ENCODE measurements around the gene BAIAP2. TPM values are rescaled to one million over a fixed set of nuclear protein-coding genes. Genes with fewer than 3 reads are reported as not detected.

BAIAP2 gene, protein sequence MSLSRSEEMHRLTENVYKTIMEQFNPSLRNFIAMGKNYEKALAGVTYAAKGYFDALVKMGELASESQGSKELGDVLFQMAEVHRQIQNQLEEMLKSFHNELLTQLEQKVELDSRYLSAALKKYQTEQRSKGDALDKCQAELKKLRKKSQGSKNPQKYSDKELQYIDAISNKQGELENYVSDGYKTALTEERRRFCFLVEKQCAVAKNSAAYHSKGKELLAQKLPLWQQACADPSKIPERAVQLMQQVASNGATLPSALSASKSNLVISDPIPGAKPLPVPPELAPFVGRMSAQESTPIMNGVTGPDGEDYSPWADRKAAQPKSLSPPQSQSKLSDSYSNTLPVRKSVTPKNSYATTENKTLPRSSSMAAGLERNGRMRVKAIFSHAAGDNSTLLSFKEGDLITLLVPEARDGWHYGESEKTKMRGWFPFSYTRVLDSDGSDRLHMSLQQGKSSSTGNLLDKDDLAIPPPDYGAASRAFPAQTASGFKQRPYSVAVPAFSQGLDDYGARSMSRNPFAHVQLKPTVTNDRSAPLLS
- 7.3 TPM for total RNA-seq

DNA sequence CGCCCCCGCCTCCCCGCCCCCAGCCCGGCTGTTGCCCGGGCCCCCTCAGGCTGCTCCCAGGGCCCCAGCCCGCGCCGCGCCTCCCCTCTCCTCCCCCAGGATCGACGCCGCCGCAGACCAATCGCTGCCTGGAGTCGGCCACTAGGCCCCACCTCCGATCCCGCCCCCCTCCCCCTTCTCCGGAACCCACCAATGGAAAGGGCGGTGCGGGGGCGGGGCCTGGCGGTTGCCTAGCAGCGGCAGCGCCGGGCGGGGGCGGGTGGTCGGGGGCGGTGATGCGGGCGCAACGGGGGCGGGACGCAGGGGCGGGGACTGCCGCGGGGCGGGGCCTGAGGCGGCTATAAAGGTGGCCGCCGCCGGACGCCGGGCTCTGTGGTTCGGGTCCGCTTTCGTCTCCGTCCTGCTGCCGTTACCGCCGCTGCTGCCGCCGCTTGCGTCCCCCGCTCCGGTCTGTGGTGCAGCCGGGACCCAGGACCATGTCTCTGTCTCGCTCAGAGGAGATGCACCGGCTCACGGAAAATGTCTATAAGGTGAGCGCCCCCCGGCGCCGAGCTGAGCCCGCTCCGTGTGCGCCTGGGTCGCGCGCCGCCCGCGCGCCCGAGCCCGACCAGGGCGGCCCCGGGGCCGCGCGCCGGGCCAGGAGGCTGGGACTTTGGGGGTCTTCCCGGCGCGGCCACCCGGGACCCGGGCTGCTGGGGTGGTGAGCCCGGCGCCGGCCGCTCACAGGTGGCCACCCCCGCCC, at the start of gene BAIAP2:
BAIAP2 (plus strand) TSS at position 373 of the 742 bp plus-strand sequence; CDS start at position 477, 104 bp downstream.
- no peak within 1 kb of the TSS for H3K27ac ChIP-seq (ENCODE audit: low read depth, low read length)
- peak within 1 kb of the TSS; percentile 62 to 76 (median 72) for H3K4me3 ChIP-seq (ENCODE audit: low read length in 3 of 3)
- peaks cover 1 to 34% (median 7%) of the 10 kb centered on the region in 3 donors for H3K27me3 ChIP-seq (ENCODE audit: control insufficient read depth in 3 of 3, insufficient read depth in 3 of 3, low read length in 3 of 3)
- H3K9ac ChIP-seq (ENCODE audit: low read depth in 1 of 3, low read length in 3 of 3) = peak within 1 kb of the TSS; percentile 33 to 57 (median 38)
- H3K4me1 ChIP-seq (ENCODE audit: control insufficient read depth in 3 of 3, insufficient read depth in 3 of 3, low read length in 3 of 3) = peaks cover 36 to 65% (median 61%) of the 10 kb centered on the region in 3 donors
- no peaks in the 10 kb centered on the region for H3K9me3 ChIP-seq (ENCODE audit: control insufficient read depth in 3 of 3, low read length in 3 of 3)
- no peaks in the 10 kb centered on the region for H3K36me3 ChIP-seq (ENCODE audit: control insufficient read depth in 3 of 3, insufficient read depth in 3 of 3, low read length in 3 of 3)

DNA sequence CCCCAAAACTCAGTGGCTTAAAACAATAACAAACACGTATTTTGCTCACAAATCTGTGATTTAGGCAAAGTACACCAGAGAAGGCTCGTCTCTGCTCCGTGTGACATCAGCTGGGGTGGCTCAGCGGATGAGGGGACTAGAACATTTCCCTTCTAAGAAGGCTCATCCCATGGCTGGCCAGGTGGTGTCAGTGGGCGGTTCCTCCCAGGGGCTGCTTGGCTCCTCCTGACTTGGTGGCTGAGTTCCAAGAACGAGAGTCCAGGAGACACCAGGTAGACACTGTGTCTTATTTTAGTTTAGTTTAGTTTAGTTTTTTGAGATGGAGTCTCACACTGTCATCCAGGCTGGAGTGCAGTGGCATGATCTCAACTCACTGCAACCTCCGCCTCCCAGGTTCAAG, 48.9 kb upstream of the BAIAP2 start:
- no peak overlapping the region for H3K9ac ChIP-seq (ENCODE audit: low read depth in 1 of 3, low read length in 3 of 3)
- no peaks in the 10 kb centered on the region for H3K9me3 ChIP-seq (ENCODE audit: control insufficient read depth in 3 of 3, low read length in 3 of 3)
- H3K36me3 ChIP-seq (ENCODE audit: control insufficient read depth in 3 of 3, insufficient read depth in 3 of 3, low read length in 3 of 3) = no peaks in the 10 kb centered on the region
- peaks cover 0 to 10% (median 0%) of the 10 kb centered on the region in 3 donors for H3K27me3 ChIP-seq (ENCODE audit: control insufficient read depth in 3 of 3, insufficient read depth in 3 of 3, low read length in 3 of 3)
- H3K4me1 ChIP-seq (ENCODE audit: control insufficient read depth in 3 of 3, insufficient read depth in 3 of 3, low read length in 3 of 3) = peaks cover 11 to 30% (median 19%) of the 10 kb centered on the region in 3 donors
- H3K4me3 ChIP-seq (ENCODE audit: low read length in 3 of 3) = no peak overlapping the region
- no peak overlapping the region for H3K27ac ChIP-seq (ENCODE audit: low read depth, low read length)

DNA sequence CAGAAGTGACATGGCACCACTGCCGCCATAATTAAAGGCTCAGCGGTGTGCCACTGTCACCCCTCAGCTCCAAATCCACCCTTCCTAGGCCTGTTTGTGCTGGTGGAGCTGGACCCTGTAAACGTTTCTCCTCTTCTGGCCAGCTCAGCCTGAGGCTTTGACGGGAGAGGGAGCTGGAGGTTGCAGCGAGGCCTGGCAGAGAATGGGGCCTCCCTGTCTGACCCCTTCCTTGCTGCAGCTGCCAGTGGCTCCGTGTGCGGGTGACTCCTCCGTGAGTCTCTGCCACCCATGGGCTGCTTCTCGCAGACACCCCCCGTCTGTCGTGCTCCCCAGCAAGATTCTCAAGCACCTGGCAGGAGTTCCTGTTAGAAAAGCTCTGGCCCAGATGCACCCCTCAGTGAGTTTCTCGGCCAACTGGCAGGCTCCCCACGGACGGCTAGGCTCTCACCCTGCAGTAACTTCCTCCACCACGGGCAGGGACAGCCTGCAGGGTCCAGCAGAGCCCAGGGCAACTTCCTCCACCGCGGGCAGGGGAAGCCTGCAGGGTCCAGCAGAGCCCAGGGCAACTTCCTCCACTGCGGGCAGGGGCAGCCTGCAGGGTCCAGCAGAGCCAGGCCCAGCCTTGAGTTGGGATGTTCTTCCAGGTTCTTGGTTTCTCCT, 48.0 kb upstream of the BAIAP2 start:
- Histone ChIP-seq H3K4me3 (ENCODE audit: low read length in 3 of 3) (no peak overlapping the region), H3K9ac (ENCODE audit: low read depth in 1 of 3, low read length in 3 of 3) (no peak overlapping the region), H3K27ac (ENCODE audit: low read depth, low read length) (no peak overlapping the region), H3K9me3 (ENCODE audit: control insufficient read depth in 3 of 3, low read length in 3 of 3) (no peaks in the 10 kb centered on the region), H3K36me3 (ENCODE audit: control insufficient read depth in 3 of 3, insufficient read depth in 3 of 3, low read length in 3 of 3) (no peaks in the 10 kb centered on the region), H3K27me3 (ENCODE audit: control insufficient read depth in 3 of 3, insufficient read depth in 3 of 3, low read length in 3 of 3) (peaks cover 0 to 6% (median 0%) of the 10 kb centered on the region in 3 donors), H3K4me1 (ENCODE audit: control insufficient read depth in 3 of 3, insufficient read depth in 3 of 3, low read length in 3 of 3) (peaks cover 14 to 30% (median 22%) of the 10 kb centered on the region in 3 donors)

DNA sequence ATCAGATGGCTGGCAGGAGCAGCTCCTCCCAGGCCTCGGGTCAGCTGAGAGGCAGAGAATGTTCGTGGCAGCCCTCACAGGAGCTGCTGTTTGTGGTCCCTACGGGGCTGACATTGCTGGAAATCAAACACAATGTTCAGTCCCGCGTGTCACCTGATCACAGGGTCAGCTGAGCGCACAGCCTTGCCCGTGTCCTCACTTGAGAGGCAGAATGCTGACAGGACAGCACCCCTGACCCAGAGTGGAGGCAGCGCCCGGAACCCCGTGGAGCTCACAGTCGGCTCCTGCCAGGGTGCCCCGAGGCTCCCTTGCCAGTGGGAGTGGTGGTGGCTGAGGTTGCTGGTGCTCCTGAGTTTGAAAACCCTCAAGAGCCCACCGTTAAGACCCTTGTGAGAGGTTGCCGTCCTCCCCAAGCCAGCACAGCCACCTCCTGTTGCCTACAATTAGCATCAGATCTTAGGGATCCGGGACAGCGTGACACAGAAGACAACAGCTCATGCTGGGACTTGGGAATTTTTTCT, 47.0 kb upstream of the BAIAP2 start:
- peak overlapping the region in 1 of 3 donors; percentile 36 for H3K4me3 ChIP-seq (ENCODE audit: low read length in 3 of 3)
- H3K9me3 ChIP-seq (ENCODE audit: control insufficient read depth in 3 of 3, low read length in 3 of 3) = no peaks in the 10 kb centered on the region
- H3K27me3 ChIP-seq (ENCODE audit: control insufficient read depth in 3 of 3, insufficient read depth in 3 of 3, low read length in 3 of 3) = no peaks in the 10 kb centered on the region
- no peak overlapping the region for H3K27ac ChIP-seq (ENCODE audit: low read depth, low read length)
- H3K36me3 ChIP-seq (ENCODE audit: control insufficient read depth in 3 of 3, insufficient read depth in 3 of 3, low read length in 3 of 3) = no peaks in the 10 kb centered on the region
- peaks cover 20 to 38% (median 28%) of the 10 kb centered on the region in 3 donors for H3K4me1 ChIP-seq (ENCODE audit: control insufficient read depth in 3 of 3, insufficient read depth in 3 of 3, low read length in 3 of 3)
- H3K9ac ChIP-seq (ENCODE audit: low read depth in 1 of 3, low read length in 3 of 3) = peak overlapping the region in 1 of 3 donors; percentile 25

DNA sequence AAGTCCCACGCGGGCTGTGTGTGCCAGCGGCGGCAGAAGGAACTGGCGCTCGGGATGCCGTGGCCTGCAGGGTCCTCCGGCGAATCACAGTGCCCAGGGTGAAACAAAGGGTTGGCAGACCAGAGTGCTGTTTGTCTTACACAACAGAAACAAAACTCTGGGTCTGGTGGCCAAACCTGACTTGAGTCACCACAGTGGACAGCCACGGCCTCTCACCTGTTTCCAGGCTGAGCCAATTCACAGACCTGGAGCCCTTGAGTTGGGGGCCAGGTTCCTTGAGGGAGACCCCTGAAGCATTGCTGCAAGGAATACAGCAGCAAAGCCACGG, 45.4 kb upstream of the BAIAP2 start:
- Histone ChIP-seq H3K27ac (ENCODE audit: low read depth, low read length) (no peak overlapping the region), H3K36me3 (ENCODE audit: control insufficient read depth in 3 of 3, insufficient read depth in 3 of 3, low read length in 3 of 3) (no peaks in the 10 kb centered on the region), H3K27me3 (ENCODE audit: control insufficient read depth in 3 of 3, insufficient read depth in 3 of 3, low read length in 3 of 3) (no peaks in the 10 kb centered on the region), H3K4me1 (ENCODE audit: control insufficient read depth in 3 of 3, insufficient read depth in 3 of 3, low read length in 3 of 3) (peaks cover 29 to 51% (median 40%) of the 10 kb centered on the region in 3 donors), H3K9ac (ENCODE audit: low read depth in 1 of 3, low read length in 3 of 3) (no peak overlapping the region), H3K4me3 (ENCODE audit: low read length in 3 of 3) (no peak overlapping the region), H3K9me3 (ENCODE audit: control insufficient read depth in 3 of 3, low read length in 3 of 3) (no peaks in the 10 kb centered on the region)

- Histone ChIP-seq H3K27me3 (ENCODE audit: control insufficient read depth in 3 of 3, insufficient read depth in 3 of 3, low read length in 3 of 3) (no peaks in the 10 kb centered on the region), H3K4me1 (ENCODE audit: control insufficient read depth in 3 of 3, insufficient read depth in 3 of 3, low read length in 3 of 3) (peaks cover 29 to 51% (median 37%) of the 10 kb centered on the region in 3 donors), H3K27ac (ENCODE audit: low read depth, low read length) (no peak overlapping the region), H3K4me3 (ENCODE audit: low read length in 3 of 3) (peak overlapping the region; percentile 72 to 93 (median 81)), H3K9me3 (ENCODE audit: control insufficient read depth in 3 of 3, low read length in 3 of 3) (no peaks in the 10 kb centered on the region), H3K9ac (ENCODE audit: low read depth in 1 of 3, low read length in 3 of 3) (peak overlapping the region; percentile 78 to 91 (median 83)), H3K36me3 (ENCODE audit: control insufficient read depth in 3 of 3, insufficient read depth in 3 of 3, low read length in 3 of 3) (peaks cover 8 to 13% (median 11%) of the 10 kb centered on the region in 3 donors)
Measured at GRCh38 chr17:80990921-80991644, 43.9 kb upstream of the BAIAP2 start.

GRCh38 chr17:80991645-80992076, 43.3 kb upstream of the BAIAP2 start, which contains the start of gene CHMP6:
Gene CHMP6, plus strand, starts transcription at chr17:80991841. Its CDS starts 78 bp downstream, at chr17:80991919.
- H3K27ac ChIP-seq (ENCODE audit: low read depth, low read length) = no peak within 1 kb of the TSS
- peaks cover 29 to 51% (median 37%) of the 10 kb centered on the region in 3 donors for H3K4me1 ChIP-seq (ENCODE audit: control insufficient read depth in 3 of 3, insufficient read depth in 3 of 3, low read length in 3 of 3)
- H3K9ac ChIP-seq (ENCODE audit: low read depth in 1 of 3, low read length in 3 of 3) = peak within 1 kb of the TSS; percentile 78 to 91 (median 83)
- peaks cover 14 to 18% (median 16%) of the 10 kb centered on the region in 3 donors for H3K36me3 ChIP-seq (ENCODE audit: control insufficient read depth in 3 of 3, insufficient read depth in 3 of 3, low read length in 3 of 3)
- H3K4me3 ChIP-seq (ENCODE audit: low read length in 3 of 3) = peak within 1 kb of the TSS; percentile 72 to 93 (median 81)
- H3K9me3 ChIP-seq (ENCODE audit: control insufficient read depth in 3 of 3, low read length in 3 of 3) = no peaks in the 10 kb centered on the region
- no peaks in the 10 kb centered on the region for H3K27me3 ChIP-seq (ENCODE audit: control insufficient read depth in 3 of 3, insufficient read depth in 3 of 3, low read length in 3 of 3)

DNA sequence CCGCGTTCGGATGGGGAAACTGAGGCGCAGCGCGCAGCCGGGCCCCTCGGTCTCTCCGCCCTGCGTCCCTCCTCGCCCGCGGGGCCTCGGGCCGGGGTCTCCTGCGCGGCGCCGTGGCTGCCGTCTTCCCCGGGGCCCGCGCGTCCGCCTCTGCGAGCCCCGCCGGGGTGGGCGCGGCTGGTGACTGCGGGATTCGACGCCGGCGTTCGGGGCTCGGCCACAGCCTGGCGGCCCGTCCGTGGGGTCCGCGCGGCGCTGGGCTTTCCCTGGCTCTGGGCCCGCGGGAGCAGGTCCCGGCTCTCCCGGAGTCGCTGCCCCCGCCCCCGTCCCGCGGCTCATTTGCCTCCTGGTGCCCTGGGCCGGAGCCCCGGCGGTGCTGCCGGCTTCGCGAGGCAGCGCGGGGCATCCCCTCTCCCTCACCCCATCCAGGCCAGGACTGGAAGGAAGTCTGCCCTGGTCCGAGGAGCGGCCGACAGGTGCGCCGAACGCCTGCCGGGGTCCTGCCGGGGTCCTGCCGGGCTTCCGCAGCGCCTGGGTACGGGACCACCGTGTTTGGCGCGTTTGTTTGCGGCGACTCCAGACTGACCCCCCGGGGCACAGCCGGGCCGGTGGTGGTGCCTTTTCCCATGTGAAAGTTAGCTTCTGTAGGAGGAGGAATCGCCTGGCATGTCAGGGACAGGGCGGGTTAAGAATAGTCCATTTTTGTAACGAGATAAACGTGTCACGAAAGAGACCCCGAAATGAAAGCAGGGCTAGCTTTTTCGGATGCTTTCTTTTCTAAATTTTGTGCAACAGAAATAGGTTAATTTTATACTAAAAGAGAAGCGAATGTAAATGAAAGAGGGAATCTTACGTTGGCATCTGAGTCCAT, 42.6 kb upstream of the BAIAP2 start:
- Histone ChIP-seq H3K27ac (ENCODE audit: low read depth, low read length) (no peak overlapping the region), H3K9ac (ENCODE audit: low read depth in 1 of 3, low read length in 3 of 3) (peak overlapping the region; percentile 74 to 91 (median 83))

More for the DNA sequence above, 42.6 kb upstream of the BAIAP2 start:
- Histone ChIP-seq H3K4me3 (ENCODE audit: low read length in 3 of 3) (peak overlapping the region; percentile 72 to 93 (median 81)), H3K27me3 (ENCODE audit: control insufficient read depth in 3 of 3, insufficient read depth in 3 of 3, low read length in 3 of 3) (no peaks in the 10 kb centered on the region), H3K9me3 (ENCODE audit: control insufficient read depth in 3 of 3, low read length in 3 of 3) (no peaks in the 10 kb centered on the region), H3K36me3 (ENCODE audit: control insufficient read depth in 3 of 3, insufficient read depth in 3 of 3, low read length in 3 of 3) (peaks cover 20 to 25% (median 23%) of the 10 kb centered on the region in 3 donors), H3K4me1 (ENCODE audit: control insufficient read depth in 3 of 3, insufficient read depth in 3 of 3, low read length in 3 of 3) (peaks cover 29 to 45% (median 35%) of the 10 kb centered on the region in 3 donors)

Data from skeletal muscle tissue (tissue), 4 donors.